ENCODE data around the gene CPZ.
"Not testable (repeated sequence)": the region's sequence is repeated elsewhere in the genome, so short reads cannot be mapped to it uniquely, and the experiment has no call there.

CPZ gene

DNA sequence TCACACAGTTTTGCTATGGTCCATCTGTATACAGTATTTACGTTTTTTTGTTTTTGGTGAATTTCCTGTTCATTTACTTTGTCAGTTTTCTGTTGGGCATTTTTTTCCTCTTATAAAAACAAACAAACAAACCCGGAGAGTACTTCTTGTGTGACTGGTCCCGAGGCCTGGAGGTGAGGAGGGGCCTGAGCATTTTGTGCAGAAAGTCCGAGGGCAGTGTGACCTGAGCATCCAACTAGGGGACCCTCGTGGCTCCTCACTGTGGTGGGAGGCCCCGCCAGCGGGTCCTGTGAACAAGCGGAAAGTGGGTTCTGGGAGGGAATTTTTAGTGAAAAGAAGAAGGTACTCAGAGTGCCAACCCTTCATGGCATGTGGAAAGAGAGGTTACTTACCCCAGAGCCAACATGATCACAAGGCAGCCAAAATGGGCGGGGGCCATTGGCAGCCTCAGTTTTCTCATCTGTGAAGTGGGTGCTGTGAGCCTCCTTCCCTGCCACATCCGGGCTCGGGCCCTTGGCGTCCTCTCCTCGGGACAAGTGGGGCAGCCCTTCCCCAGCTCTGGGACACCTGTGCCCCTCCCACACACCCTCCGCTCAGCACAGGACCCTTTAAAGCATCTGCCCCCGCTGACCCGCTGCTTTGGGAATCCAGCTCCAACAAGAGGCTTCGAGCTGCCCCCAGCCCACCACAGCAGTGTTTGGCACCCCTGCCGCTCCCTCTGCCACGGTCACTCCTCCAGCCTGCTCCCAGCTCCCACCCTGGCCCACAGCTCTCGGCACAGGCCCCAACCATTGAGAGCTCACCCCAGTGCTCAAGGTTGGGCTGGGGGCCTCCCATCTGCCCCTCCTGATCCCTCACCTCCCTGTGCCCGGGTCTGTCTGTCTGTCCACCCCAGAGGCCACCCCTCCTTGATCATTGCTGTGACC lies 35.2 kb upstream of the CPZ start:
- no peak for DNase-seq (ENCODE audit: low spot score)

DNA sequence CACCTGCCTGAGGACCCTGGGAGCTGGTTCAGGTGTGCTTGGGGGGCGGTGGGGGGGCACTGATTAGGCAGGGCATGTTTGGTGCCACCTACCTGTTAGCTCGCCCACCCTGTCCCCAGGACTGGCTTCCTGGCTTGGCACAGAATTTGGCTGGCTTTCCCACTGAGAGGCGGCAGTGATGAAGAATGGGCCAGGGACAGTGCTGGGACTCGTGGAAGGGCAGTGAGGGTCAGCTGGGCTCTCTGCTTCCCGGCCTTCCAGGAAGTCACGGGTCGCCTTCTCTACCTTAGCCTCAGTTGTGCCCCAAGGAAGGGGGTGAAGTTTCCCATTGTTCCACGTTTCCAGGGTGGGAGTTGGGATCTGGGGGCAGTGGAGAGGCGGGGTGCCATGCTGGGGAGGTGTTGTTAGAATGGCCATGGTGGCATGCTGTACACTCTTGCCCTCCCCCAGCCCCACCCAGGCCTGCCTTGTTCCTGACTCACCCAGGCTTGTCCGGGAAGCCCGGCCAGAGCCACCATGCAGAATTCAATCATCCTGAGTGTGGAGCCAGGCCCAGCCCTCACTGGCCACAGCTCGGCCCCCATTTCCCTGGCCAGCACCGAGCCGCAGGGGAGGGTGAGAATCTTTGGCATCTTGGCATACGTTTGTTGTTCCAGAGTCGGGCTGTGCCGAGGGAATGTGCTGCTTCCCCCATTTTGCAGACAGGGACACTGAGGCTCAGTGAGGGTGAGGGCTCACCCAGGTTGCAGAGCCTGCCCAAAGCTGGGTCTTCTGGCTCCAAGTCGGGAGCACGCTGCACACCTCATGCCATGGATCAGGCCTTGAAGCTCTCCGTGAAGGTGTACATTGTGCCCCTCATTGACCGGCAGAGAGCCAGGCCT lies 34.2 kb upstream of the CPZ start:
- no peak for DNase-seq (ENCODE audit: low spot score)

DNA sequence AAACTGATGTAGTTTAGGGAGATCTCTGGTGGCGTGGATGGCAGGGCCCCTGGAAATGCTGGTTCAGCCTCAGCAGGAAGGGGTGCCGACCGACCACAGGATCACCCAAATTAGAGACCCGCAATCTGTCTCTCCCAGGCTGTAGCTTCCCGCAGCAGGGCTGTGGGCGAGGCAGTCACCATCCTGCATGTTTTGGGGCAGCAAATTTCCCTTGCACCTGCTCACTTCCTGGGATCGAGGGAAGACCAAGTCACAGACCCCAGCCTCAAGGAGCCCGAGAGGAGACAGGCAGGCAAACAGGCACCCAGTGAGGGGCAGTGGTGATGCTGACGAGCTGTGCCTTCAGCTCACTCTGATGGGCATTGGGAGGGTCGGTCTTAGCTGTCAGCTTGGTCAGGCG lies 33.6 kb upstream of the CPZ start:
- DNase-seq (ENCODE audit: low spot score) = no peak

DNA sequence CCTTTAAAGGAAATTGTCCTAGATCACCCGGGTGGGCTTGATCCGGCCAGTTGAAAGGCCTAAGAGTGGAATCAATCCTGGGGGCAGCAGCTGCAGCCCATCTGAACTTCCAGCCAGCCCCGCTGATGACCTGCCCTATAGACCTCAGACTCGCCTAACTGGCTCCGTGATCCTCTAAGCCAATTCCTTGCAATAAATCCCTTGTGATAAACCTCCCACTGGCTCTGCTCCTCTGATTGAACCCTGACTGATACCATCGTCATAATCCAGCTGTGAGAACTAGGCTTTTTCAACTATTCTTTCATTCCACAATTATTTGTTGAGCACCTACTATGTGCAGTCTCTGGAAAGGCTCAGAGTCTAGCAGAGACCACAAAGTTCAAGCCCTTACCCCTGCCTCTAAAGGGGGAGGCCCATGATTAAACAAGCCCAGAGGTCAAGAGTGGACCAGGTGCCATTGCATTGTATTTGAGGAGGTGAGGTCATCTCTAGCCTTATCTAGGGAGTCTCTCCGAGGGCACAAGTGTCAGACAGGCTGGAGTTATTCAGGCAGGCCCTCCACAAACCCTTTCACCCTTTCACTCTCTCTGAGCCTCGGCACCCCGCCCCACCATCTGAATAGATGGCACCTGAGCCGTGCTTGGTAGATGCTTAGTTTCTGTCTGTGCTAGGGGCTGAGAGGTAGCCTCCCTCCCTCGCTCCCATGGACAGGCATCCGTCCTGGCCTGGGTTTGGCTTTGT lies 32.9 kb upstream of the CPZ start:
- DNase-seq (ENCODE audit: low spot score) = no peak

DNA sequence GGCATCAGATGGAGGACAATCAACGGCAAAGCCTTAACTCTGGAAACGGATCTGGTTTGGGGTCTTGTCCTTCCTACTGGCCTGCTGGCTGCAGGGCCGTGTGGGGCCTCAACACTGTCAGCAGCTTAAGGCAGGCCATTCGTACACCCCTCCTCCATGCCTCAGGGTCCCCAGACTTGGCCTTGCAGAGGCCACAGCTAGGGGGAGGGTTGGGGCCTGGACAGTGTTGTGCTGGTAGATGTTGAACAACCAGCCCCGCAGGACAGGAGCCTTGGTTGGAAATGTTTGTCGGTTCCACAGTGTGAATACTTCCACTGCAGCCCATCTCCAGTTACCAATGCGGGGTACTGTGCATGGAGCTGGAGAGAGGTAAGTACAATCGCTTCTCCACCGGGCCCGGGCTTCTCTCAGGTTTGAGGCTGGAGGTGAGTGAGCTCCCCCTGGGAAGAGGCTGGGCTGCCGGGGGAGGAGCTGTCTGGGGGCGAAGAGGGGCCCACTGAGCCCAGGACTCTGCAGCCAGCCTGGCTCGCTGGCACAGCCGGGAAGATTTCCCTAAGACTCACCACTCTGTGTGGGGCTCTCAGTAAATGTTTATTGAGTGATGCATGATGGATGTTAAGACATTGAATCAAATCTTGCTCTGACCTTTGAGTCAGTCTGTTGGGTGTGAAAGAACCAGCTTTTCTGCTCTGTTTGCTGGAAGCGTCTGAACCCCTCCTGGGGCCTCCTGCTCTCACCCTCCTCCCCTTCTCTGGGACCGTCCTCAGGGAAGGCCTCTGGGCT lies 32.1 kb upstream of the CPZ start:
- no peak for DNase-seq (ENCODE audit: low spot score)

DNA sequence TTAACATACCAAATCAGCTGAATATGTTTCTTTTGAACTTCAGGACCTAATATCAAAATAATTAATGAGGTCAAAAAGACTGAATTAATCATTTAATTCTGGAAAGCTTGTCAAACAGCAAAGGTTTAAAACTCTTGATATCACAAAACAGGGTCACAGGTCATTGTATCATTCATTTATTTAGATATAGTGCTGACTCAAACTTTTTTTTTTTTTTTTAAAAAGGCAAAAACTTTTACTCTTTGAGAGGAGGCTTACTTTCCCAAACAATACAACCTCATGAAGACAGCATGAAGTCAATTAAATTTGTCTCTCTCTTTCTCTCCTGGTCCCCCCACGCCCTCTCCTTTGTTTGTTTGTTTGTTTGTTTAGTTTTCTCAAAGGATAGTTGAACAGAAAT lies 28.0 kb upstream of the CPZ start:
- DNase-seq (ENCODE audit: low spot score) = no peak

DNA sequence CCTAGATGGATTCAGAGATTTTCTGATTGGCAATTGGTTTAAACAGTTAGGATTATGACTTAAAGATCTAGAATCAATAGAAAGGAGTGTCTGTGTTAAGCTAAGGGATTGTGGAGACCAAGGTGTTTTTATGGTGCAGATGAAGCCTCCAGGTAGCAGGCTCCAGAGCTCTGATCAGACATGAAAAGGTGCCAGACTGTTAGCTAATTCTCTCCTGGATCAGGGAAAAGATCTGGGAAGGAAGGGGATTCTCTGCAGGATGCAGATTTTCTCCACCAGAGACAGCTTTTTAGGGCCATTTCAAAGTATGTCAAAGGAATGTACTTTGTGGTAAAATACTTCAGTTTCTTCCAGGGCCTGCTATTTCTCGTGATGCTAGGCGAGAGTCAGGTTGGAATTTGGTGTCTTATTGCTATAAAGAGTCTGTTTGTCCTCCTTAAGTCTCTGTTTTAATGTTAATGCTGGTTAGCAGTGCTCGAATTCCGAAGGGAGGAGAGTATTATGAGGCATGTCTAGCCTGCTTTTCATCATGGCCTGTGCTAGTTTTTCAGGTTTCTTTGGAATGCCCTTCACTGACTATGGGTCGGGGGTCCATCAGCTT lies 24.4 kb upstream of the CPZ start:
- DNase-seq (ENCODE audit: low spot score) = no peak

DNA sequence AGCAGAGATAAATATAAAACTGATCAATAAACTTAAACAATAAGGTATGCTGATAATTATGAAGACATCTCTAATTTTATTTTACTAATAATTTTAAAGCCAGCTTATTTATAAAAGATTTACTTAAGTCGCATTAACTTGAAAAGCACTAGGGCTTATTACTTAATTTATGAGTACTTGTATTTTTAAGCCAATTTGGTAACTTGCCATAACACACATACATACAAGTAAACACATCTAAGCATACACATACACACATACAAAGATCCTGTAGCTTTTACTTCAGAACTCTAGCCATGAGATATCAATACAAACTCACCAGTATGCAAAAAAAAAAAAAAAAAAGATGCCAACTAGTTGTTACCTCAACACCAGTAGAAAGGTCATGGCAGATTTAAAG lies 22.4 kb upstream of the CPZ start:
- DNase-seq (ENCODE audit: low spot score) = no peak

DNA sequence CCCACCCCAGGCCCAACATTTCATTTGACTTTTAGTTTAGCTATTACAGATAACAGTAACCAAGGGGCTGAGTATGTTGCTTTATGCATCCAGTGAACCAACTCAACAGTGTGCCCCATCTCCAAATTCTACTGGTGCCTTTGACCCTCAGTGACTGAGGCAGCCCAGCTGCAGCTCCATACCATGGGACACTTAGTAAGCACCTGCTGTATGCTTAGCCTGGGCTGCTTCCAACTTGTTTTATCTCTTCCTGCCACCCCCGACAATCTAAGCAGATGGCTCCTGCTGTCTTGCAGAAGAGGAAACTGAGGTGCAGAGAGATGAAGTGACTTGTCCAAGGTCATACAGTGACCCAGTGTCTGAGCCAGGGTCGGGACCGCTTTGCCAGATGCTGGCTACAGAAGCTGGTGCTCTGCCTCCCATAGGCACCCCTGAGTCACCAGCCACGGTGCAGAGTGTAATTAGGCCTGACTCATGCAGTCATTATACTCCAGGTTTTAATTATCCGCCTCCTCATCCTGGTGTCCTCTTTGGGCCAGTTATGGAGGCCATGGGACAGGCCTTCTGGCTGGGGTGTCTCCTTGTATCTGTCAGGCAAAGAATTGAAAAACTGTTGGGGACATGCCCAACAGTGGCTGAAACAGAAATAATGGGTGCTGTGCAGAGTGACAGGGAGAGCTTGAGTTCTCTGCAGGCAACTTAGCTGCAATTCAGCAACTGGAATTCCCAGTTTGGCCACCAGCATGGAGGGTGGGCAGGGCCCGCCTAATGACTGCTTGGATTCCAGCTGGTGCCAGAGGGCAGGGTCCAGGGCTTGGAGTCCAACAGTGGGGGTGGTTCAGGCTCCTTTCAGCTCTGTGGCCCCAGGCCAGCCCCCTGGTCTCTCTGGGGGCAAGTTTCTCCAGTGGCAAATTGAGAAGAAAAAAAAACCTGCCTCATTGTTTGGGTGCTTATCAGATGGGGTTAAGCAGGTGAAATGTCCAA lies 20.6 kb upstream of the CPZ start:
- no peak for DNase-seq (ENCODE audit: low spot score)

DNA sequence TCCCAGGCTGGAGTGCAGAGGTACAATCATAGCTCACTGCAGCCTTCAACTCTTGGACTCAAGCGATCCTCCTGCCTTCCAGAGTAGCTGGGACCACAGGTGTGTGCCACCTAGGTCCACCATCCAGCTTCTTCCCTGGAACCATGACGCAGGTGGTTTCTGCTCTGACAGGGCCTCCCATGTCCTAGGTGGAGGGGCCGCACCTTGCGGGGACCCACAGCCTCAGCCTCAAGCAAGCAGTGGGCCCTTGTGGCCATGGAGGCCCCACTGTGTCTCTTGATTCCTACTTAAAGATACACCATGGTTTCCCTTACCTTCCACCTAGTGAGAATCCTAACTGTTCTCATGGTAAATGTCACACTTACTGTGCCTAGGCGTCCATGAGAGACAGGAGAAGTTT lies 19.3 kb upstream of the CPZ start:
- DNase-seq (ENCODE audit: low spot score) = no peak

DNA sequence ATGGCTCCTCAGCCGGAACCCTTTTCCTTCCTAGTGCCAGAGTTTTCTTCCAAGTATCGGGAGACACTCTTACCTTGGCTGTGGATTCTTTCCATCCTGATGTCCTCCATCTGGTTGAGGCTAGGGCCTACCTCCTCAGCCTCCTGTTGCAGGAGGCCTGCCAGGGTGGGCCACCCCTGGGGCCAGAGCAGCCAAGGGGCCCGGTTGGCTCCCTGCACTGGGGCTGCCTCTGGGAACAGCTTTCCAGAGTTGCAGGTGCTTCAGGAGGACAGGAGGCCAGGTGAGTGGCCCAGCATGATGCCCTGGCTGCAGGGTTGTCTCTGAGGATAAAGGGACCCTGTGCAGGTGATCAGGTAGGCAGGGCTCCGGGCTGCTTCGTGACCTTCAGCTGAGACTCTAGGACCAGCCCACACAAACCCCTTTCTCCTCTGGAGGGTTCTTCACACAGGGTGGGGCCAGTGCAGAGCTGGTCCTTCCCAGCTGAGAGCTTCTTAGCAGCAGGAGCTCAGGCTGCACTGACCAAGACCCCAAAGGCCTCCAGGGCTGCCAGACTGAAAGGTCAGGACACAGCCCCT lies 17.7 kb upstream of the CPZ start:
- no peak for DNase-seq (ENCODE audit: low spot score)

DNA sequence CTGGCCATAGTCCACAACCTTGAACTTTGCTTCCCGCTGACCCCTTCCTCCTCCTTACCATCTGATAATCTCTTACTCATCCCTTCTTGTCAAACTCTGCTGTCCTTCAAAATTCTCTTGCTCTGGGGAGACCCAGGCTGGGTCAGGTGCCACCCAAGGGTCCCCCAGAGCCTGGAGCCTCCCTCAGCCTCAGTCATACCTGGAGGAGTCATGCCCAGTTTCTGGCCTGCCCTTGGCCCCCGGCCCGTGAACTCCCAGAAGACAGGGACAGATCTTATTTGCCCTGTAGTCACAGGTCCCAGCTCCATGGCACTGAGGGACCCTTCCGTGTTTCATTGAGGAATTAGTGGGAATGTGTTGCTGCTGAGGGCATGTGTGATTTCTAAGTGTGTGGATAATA lies 17.1 kb upstream of the CPZ start:
- no peak for DNase-seq (ENCODE audit: low spot score)

DNA sequence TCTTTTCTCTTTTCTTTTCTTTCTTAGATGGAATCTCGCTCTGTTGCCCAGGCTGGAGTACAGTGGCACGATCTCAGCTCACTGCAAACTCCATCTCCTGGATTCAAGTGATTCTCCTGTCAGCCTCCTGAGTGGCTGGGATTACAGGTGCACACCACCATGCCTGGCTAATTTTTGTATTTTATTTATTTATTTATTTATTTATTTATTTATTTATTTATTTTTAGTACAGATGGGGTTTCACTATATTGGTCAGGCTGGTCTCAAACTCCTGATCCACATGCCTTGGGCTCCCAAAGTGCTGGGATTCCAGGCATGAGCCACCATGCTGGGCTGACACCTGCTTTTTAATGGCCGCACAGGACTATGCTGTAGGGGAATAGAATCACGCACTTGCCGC lies 16.0 kb upstream of the CPZ start:
- DNase-seq (ENCODE audit: low spot score) = not testable (repeated sequence)

DNA sequence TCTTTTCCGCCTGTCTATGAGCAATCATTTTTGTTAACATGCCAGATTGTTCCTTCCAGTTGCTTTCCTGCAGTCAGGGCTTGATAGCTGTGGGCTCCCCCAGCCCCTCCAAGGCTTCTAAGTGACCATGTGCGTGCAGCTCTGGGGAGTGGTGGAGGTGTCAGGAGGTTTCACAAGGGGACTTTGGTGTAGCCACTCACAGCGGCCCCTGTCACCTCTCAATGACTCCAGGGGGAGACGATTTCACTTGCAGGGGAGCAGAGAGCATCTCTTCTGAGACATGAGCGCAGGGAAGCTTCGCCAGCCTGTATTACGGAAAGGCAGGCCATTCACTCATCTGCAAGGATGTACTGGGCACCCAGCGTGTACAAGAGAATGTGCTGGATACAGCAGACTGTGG lies 15.5 kb upstream of the CPZ start:
- no peak for DNase-seq (ENCODE audit: low spot score)

DNA sequence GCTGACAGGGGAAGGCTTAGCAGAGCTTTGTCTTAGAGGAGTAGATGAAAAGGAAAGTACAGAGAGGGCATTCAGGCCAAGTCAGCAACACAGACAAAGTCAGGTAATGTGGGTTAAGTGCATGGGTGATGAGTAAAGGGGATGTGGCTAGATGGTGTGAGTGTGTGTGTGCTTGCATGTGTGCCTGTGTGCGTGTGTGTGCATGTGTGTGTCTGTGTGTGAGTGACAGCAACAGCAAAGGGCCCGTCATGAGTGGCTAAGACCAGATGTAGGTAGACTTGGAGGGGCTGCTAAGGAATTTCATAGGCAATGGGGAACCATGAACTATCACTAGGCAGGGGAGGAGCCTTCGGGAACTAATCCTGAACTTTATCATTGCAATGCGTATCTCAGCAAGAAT lies 14.6 kb upstream of the CPZ start:
- no peak for DNase-seq (ENCODE audit: low spot score)

DNA sequence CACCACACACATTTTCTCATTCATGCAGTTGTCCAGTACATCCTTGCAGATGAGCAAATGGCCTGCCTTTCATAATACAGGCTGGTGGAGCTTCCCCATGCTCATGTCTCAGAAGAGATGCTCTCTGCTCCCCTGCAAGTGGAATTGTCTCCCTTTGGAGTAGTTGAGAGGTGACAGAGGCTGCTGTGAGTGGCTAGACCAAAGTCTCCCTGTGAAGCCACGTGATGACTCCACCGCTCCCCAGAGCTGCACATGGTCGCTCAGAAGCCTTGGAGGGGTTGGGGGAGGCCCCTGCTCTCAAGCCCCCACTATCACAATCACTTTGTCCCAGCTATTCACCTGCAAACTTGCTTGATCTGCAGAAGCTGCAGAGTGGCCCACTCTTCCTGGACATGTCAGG lies 13.8 kb upstream of the CPZ start:
- DNase-seq (ENCODE audit: low spot score) = no peak

DNA sequence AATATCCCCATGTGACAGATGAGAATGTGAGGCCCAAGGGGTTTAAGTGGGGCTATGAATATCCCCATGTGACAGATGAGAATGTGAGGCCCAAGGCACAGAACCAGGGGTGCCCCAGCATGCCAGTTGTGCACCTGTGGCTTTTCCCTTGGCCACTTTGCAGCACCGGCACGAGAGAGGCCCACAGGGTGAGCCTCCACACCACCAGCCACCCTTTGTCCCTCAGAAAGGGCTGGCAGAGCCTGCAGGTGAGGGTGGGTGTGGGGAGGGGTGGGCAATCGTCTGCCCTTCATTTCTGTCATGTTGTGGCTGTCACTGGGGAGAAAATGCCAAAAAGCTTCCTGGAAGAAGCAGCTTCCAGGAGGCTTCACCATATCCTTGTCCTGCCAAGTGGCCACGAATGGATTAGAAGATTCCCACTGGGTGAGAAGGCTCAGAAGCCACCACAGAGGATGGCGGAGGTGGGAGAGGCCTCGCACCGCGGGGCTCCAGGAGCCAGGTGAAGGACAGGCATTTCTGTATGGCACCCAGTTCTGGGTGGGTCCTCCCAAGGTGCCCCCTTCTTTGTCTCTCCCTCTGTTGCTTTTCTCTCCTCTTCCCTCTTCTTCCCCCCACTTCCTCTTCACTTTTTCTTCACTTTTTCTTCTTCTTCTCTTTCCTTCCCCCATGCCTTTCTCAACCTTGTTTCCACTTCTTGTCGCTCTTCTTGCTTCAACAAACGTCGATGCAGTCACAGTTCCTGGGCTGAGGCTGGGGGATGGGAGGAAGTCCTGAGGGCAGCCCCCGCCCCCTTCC lies 12.8 kb upstream of the CPZ start:
- DNase-seq (ENCODE audit: low spot score) = no peak

DNA sequence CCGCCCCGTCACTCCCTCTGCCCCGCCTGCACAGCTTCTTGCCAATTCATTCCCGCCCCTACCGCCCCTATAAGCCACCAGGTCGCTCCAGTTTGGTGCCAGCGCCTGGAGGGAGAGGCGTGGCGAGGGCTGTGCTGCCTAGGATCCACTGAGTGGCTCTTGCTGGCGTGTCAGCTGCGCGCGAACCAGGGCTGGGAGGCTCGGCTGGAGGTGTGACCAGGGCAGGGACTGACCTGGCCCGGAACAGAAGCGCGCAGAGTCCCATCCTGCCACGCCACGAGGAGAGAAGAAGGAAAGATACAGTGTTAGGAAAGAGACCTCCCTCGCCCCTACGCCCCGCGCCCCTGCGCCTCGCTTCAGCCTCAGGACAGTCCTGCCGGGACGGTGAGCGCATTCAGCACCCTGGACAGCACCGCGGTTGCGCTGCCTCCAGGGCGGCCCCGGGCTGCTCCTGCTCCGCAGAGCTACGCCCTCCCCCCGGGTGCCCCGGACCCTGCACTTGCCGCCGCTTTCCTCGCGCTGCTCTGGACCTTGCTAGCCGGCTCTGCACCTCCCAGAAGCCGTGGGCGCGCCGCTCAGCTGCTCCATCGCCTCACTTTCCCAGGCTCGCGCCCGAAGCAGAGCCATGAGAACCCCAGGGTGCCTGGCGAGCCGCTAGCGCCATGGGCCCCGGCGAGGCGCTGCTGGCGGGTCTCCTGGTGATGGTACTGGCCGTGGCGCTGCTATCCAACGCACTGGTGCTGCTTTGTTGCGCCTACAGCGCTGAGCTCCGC lies 12.1 kb upstream of the CPZ start, which contains the start of gene GPR78:
Gene GPR78 (plus strand): TSS at position 72 of the 773 bp plus-strand sequence. CDS start 591 bp downstream, at position 663.
- DNase-seq (ENCODE audit: low spot score) = no peak

All from cerebellar cortex (tissue), 1 donor.